OCI-LY3 (cell line): ENCODE results near the gene EFNA1.

Experiments used
- H2AFZ ChIP-seq: fragments of 200-600, 300-600 bp; shearing (Covaris generic); 2 replicates; pipeline ENCODE4 v1.6.0; 2014; ENCODE audit warnings: antibody characterized with exemption, low read depth, low read length
- H3K27ac ChIP-seq: fragments of 200-600, 300-600 bp; sonication (generic); 2 replicates; pipeline ENCODE4 v1.5.1; 2014; ENCODE audit warnings: mild to moderate bottlenecking, low read length, moderate library complexity, mixed read lengths
- H3K27me3 ChIP-seq: fragments of 200-600, 300-600 bp; sonication (generic); 2 replicates; pipeline ENCODE4 v1.6.1; 2014; ENCODE audit warnings: low read depth, low read length, mixed read lengths
- H3K36me3 ChIP-seq: fragments of 200-600, 300-600 bp; sonication (generic); replicated peaks from 2 replicates; pipeline ENCODE3; 2014; ENCODE audit warnings: low read depth, low read length, mixed read lengths
- H3K4me1 ChIP-seq: fragments of 300-600, 200-600 bp; sonication (generic); 2 replicates; pipeline ENCODE4 v1.6.1; 2014; ENCODE audit warnings: low read length, mixed read lengths
- H3K4me2 ChIP-seq: fragments of 200-600, 300-600 bp; sonication (generic); 2 replicates; pipeline ENCODE4 v1.6.1; 2014; ENCODE audit warnings: low read length, mixed read lengths
- H3K4me3 ChIP-seq: fragments of 300-600, 200-600 bp; sonication (generic); 2 replicates; pipeline ENCODE4 v1.5.1; 2014; ENCODE audit warnings: antibody characterized with exemption, mild to moderate bottlenecking, low read length, moderate library complexity
- H3K79me2 ChIP-seq: fragments of 300-600, 200-600 bp; shearing (Covaris generic); 2 replicates; pipeline ENCODE4 v1.6.1; 2014; ENCODE audit warnings: mild to moderate bottlenecking, low read length, mixed read lengths
- H3K9ac ChIP-seq: fragments of 300-600, 200-600 bp; shearing (Covaris generic); 2 replicates; pipeline ENCODE4 v1.6.0; 2014; ENCODE audit warnings: mild to moderate bottlenecking, low read length, moderate library complexity
- H3K9me3 ChIP-seq: fragments of 200-600, 300-600 bp; shearing (Covaris generic); 2 replicates; pipeline ENCODE4 v1.6.1; 2014; ENCODE audit warnings: low read length, mixed read lengths; ENCODE audit not compliant: insufficient read depth
- H4K20me1 ChIP-seq: fragments of 200-600, 300-600 bp; sonication (generic); 2 replicates; pipeline ENCODE4 v1.6.1; 2016; ENCODE audit warnings: low read length, mixed read lengths; ENCODE audit not compliant: insufficient read depth
- CTCF ChIP-seq: fragments of 200-600, 300-600 bp; sonication (generic); IDR thresholded peaks from 2 replicates; pipeline ENCODE4 v1.5.1; 2014; ENCODE audit warnings: antibody characterized with exemption, low read length, low read depth
- EZH2phosphoT487 ChIP-seq: fragments of 200-600 bp; shearing (Covaris generic); IDR thresholded peaks from 2 replicates; pipeline ENCODE4 v1.6.1; 2018; ENCODE audit warnings: antibody characterized with exemption, mixed run types, low read depth

The EFNA1 gene

GRCh38 chr1:155082301-155083051, 45.2 kb upstream of the EFNA1 start:
- Histone ChIP-seq H3K27me3 (peaks cover 21% of the 10 kb centered on the region), H3K9me3 (no peaks in the 10 kb centered on the region), H3K36me3 (peaks cover 3% of the 10 kb centered on the region), H3K4me3 (no peak overlapping the region), H3K4me1 (peaks cover 37% of the 10 kb centered on the region), H3K27ac (no peak overlapping the region), H3K9ac (no peak overlapping the region), H3K79me2 (no peaks in the 10 kb centered on the region), H3K4me2 (no peak overlapping the region), H4K20me1 (no peaks in the 10 kb centered on the region), H2AFZ (no peak overlapping the region)
- TF ChIP-seq EZH2phosphoT487 (no peak), CTCF (no peak)

- TF ChIP-seq EZH2phosphoT487: no peak
- no peak for TF ChIP-seq CTCF
- Histone ChIP-seq H3K4me2 (no peak overlapping the region), H4K20me1 (no peaks in the 10 kb centered on the region), H3K36me3 (peaks cover 3% of the 10 kb centered on the region), H3K4me3 (no peak overlapping the region), H3K4me1 (peaks cover 37% of the 10 kb centered on the region), H3K9ac (no peak overlapping the region), H3K27me3 (peaks cover 21% of the 10 kb centered on the region), H3K9me3 (no peaks in the 10 kb centered on the region), H3K79me2 (no peaks in the 10 kb centered on the region), H3K27ac (no peak overlapping the region), H2AFZ (no peak overlapping the region)
Measured at GRCh38 chr1:155083052-155083541, 44.6 kb upstream of the EFNA1 start.

GRCh38 chr1:155083865-155084721, 43.6 kb upstream of the EFNA1 start:
- Histone ChIP-seq H3K36me3 (peaks cover 3% of the 10 kb centered on the region), H3K4me2 (peak overlapping the region; percentile 79), H3K9me3 (no peaks in the 10 kb centered on the region), H3K9ac (peak overlapping the region; percentile 63), H2AFZ (peak overlapping the region; percentile 73), H3K4me1 (peaks cover 31% of the 10 kb centered on the region), H3K27ac (peak overlapping the region; percentile 75), H3K4me3 (peak overlapping the region; percentile 85), H4K20me1 (no peaks in the 10 kb centered on the region), H3K79me2 (no peaks in the 10 kb centered on the region), H3K27me3 (peaks cover 21% of the 10 kb centered on the region)
- TF ChIP-seq CTCF (peak; percentile 75), EZH2phosphoT487 (no peak)
